WI38 (cell line): Measurements from ENCODE around the gene SULT1C3.

Source experiments
- H3K4me3 ChIP-seq: 2 replicates; pipeline ENCODE4 v1.5.1; 2011; ENCODE audit warnings: low read depth, mild to moderate bottlenecking, control low read depth, low read length
- CTCF ChIP-seq: IDR thresholded peaks from 2 replicates; pipeline ENCODE4 v1.5.1; 2012; ENCODE audit warnings: low read depth, mild to moderate bottlenecking, control low read depth, low read length

The SULT1C3 gene

GRCh38 chr2:108240966-108241365 is 1.2 kb downstream of the SULT1C3 start:
- no peak overlapping the region for H3K4me3 ChIP-seq
- no peak for TF ChIP-seq CTCF

- H3K4me3 ChIP-seq, result no peak overlapping the region
- TF ChIP-seq CTCF, result no peak
Measured at GRCh38 chr2:108243566-108243965, 3.8 kb downstream of the SULT1C3 start.

GRCh38 chr2:108244667-108245414 is 5.1 kb downstream of the SULT1C3 start:
- no peak for TF ChIP-seq CTCF
- no peak overlapping the region for H3K4me3 ChIP-seq

GRCh38 chr2:108253106-108253505 is 13.3 kb downstream of the SULT1C3 start:
- no peak for TF ChIP-seq CTCF
- H3K4me3 ChIP-seq, result no peak overlapping the region

GRCh38 chr2:108257757-108258331 is 18.1 kb downstream of the SULT1C3 start:
- H3K4me3 ChIP-seq, result no peak overlapping the region
- no peak for TF ChIP-seq CTCF

GRCh38 chr2:108260773-108261172 is 21.0 kb downstream of the SULT1C3 start:
- no peak overlapping the region for H3K4me3 ChIP-seq
- TF ChIP-seq CTCF, result no peak

- H3K4me3 ChIP-seq, result no peak overlapping the region
- TF ChIP-seq CTCF, result no peak
Measured at GRCh38 chr2:108262036-108262435, 22.3 kb downstream of the SULT1C3 start.
